Stimulated activated CD8-positive, alpha-beta memory T cell treated with anti-CD3 and anti-CD28 coated beads, Interleukin-4, amount 100 ng/mL, for 24 hours (primary cell): ENCODE results near the gene EP300.
"Not testable (repeated sequence)": the region's sequence is repeated elsewhere in the genome, so short reads cannot be mapped to it uniquely, and the experiment has no call there.

Experiments
- DNase-seq: peaks from one replicate; pipeline ENCODE4 v3.0.0-alpha.2; 2020; ENCODE audit warnings: low read depth

The EP300 gene

DNA sequence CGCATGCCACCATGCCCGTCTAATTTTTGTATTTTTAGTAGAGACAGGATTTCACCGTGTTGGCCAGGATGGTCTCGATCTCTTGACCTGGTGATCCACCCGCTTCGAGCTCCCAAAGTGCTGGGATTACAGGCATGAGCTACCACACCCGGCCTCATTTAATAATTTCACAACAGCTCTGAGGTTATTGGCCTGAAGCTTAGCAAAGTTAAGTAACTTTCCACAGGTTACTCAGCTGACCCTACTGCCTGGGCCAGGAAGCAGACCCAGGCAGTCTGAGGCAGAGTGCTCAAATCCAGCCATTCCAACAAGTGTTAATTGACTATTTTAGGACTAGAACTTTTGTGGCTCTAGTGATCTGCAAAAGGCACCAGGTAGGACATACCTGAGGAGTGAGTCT is 60.5 kb downstream of the EP300 start:
- no peak for DNase-seq

DNA sequence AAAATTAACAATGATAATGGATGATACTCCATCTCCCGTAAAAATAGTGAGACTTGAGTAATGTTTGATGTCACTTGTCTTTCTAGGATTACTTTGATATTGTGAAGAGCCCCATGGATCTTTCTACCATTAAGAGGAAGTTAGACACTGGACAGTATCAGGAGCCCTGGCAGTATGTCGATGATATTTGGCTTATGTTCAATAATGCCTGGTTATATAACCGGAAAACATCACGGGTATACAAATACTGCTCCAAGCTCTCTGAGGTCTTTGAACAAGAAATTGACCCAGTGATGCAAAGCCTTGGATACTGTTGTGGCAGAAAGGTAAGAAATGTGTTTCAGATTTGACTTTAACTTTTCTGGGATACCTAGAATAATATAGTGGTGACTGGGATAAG is 64.7 kb downstream of the EP300 start:
- no peak for DNase-seq

GRCh38 chr22:41169157-41169556 is 76.8 kb downstream of the EP300 start:
- no peak for DNase-seq

GRCh38 chr22:41171996-41172395 is 79.6 kb downstream of the EP300 start:
- no peak for DNase-seq

DNA sequence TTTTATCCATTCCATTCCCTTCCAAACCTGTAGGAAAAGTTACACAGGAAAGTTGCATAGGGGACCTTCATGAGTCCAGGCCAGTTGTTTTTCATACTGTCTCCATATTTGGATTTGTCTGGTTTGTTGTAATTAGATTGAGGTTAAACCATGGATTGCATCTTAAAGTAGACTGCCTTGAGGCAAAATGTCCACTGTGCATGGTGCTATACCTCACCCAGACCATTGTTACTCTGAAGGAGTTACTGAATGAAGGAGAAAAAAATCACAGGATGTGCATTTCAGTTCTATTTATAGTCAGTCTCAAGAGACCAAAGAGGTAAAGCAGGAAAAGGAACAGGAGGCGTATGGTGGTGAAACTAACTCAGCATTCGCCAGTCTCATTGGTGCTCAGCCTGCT is 83.2 kb downstream of the EP300 start:
- DNase-seq: no peak

GRCh38 chr22:41177040-41177621 is 84.7 kb downstream of the EP300 start:
- DNase-seq: no peak

- DNase-seq: no peak
Measured at GRCh38 chr22:41177622-41178424, 85.4 kb downstream of the EP300 start.

DNA sequence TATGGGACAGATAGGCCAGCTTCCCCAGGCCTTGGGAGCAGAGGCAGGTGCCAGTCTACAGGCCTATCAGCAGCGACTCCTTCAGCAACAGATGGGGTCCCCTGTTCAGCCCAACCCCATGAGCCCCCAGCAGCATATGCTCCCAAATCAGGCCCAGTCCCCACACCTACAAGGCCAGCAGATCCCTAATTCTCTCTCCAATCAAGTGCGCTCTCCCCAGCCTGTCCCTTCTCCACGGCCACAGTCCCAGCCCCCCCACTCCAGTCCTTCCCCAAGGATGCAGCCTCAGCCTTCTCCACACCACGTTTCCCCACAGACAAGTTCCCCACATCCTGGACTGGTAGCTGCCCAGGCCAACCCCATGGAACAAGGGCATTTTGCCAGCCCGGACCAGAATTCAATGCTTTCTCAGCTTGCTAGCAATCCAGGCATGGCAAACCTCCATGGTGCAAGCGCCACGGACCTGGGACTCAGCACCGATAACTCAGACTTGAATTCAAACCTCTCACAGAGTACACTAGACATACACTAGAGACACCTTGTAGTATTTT is 86.1 kb downstream of the EP300 start:
- DNase-seq: no peak

DNA sequence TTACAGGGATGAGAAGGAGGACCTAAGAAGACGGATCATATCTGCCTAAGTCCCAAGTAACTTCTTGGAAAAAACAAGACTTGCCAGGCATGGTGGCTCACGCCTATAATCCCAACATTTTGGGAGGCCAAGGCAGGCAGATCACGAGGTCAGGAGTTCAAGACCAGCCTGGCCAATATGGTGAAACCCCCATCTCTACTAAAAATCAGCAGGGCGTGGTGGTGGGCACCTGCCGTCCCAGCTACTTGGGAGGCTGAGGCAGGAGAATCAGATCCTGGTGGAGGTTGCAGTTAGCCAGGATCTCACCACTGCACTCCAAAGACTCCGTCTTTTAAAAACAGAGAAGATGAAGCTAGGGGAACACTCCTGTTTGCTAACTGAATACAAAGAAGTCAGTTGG is 88.0 kb downstream of the EP300 start:
- not testable (repeated sequence) for DNase-seq

- DNase-seq: no peak
Measured at GRCh38 chr22:41180926-41181325, 88.5 kb downstream of the EP300 start.

DNA sequence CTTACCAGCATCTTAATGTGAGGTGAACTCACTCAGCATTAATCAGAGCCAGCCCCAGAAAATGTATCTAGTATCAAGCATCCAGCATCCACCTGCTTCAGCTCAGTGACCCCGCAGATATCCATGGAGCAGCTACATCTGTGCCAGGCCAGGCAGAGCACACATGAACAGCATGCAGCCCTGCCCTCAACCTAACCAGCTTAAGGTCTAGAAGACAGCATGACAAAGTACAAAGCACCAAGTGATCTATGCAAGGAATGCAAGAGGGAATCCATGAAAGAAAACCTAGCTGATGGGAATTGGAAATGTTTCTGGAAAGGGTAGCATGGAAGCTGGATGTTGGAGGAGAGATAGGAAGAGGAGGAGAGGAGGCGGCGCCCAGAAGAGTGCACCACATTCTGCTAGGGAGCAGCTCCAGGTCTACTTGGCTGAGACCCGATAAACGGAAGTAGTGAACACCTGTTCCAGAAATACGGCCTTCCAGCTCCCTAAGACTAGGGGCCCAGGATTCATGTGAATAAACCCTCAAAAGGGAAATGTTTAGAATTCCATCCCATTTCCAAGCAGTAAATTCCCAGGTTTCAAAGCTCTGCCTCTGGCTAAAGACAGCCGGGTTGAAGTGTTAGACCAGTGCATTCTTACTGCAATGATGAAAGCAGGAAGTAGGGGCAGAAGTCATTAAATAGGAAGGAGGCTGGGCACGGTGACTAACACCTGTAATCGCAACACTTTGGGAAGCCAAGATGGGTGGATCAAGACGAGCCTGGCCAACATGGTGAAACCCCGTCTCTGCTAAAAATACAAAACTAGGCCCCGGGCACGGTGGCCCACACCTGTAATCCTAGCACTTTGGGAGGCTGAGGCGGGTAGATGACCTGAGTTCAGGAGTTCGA is 89.2 kb downstream of the EP300 start:
- DNase-seq: no peak

DNA sequence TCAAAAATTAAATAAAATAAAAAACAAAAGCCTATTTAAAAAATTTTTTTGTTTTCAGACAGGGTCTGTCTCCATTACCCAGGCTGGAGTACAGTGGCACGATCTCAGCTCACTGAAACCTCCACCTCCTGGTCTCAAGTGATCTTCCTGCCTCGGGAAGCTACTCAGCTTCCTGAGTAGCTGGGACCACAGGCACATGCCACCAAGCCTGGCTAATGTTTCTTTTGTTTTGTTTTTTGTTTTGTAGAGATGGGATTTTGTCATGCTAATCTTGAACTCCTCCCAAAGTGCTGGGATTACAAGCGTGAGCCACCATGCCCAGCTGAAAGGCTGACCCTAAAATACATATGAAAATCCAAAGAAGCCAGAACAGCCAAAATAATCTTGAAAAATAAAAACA is 92.3 kb downstream of the EP300 start:
- no peak for DNase-seq

DNA sequence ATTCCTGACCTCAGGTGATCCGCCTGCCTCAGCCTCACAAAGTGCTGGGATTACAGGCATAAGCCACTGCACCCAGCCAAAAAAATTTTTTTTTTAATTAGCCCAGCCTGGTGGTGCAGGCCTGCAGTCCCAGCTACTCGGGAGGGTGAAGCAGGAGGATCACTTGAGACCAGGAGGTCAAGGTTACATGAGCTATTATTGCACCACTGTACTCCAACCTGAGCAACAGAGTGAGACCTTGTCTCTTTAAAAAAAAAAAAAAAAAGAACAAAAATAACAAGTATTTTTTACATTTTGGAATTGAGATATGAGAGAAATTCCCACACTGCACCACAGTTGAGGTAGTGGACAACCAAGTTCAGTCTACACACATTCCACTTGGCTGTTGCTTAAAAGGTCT is 99.1 kb downstream of the EP300 start:
- no peak for DNase-seq

GRCh38 chr22:41193829-41194228 is 101.4 kb downstream of the EP300 start:
- DNase-seq: no peak

DNA sequence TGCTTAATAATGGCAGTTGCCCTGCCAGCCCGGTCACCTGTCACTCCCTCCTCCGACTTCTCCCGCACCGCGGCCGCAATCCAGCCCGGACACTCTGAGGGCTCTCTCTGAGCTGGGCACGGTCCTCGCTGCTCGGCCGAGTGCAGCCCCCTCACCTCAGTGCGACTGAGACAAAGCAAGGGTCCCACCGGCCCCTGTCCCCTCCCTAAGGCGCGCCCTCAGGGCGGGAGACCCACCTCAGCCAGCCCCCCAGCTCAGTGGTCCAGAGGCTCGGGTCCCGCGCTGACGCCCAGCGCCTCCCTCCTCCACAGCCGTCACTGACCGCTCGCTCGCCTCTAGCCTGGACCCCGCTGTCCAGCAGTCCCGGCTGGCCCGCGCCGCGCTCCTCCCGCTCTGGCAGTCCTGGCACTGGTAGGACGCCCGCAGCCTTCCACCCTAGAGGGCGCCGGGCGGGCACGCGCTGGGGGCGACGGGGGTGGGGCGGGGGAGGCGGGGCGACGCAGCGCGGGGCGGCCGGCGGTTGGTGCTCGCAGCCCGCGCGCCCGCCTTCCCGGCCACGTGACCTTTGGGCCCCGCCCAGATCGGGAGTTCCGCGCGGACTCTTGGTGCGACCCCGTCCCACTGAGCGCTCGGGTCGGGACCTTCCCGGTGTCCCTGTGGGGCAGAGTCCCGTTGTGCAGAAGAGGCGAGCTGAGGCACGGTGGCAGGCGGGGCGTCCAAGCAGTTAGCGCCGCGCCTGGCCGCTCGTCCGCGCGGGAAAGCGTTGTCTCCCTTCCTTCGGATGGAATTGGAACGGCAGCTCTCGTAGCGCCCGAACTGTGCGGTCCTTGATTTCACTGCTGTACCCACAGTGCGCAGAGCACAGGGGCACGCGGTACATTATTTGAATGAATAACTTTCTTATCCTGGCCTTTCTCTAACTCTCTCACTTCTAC is 104.9 kb downstream of the EP300 start:
- DNase-seq: peak; percentile 80

- peak; percentile 41 for DNase-seq
Measured at GRCh38 chr22:41198027-41198580, 105.7 kb downstream of the EP300 start.

DNA sequence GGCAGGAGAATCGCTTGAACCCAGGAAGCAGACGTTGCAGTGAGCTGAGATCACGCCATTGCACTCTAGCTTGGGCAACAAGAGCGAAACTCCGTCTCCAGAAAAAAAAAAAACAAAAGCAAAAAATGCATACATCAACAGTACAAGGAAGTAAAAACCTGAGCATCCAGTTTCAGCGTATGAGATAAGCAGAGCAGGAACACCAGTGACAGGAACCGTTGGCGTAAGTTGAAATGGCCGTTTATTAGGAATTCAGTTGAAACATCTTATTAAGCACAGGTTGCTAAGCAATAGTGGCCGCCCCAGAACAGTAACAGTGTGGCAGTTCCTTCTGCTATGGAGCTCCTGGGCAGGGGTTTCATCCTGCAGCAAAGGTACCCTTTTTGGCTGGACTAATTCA is 108.7 kb downstream of the EP300 start:
- DNase-seq: no peak

DNA sequence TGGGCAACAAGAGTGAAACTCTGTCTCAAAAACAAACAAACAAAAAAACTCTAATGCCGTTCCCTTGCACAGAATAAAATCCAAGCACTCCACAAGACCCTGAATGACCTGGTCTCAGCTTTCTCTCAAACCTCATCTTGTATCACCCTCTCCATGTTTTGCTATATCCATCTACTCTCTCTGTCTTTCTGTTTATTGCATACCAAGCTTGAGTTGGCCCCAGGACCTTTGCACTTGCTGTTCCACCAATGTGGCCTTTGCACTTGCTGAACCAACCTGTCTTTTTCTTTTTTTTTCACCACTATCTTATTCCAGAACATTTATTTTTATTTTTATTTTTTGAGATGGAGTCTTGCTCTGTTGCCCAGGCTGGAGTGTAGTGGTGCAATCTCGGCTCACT is 110.7 kb downstream of the EP300 start:
- no peak for DNase-seq

GRCh38 chr22:41204066-41204465 is 111.7 kb downstream of the EP300 start:
- DNase-seq: no peak

DNA sequence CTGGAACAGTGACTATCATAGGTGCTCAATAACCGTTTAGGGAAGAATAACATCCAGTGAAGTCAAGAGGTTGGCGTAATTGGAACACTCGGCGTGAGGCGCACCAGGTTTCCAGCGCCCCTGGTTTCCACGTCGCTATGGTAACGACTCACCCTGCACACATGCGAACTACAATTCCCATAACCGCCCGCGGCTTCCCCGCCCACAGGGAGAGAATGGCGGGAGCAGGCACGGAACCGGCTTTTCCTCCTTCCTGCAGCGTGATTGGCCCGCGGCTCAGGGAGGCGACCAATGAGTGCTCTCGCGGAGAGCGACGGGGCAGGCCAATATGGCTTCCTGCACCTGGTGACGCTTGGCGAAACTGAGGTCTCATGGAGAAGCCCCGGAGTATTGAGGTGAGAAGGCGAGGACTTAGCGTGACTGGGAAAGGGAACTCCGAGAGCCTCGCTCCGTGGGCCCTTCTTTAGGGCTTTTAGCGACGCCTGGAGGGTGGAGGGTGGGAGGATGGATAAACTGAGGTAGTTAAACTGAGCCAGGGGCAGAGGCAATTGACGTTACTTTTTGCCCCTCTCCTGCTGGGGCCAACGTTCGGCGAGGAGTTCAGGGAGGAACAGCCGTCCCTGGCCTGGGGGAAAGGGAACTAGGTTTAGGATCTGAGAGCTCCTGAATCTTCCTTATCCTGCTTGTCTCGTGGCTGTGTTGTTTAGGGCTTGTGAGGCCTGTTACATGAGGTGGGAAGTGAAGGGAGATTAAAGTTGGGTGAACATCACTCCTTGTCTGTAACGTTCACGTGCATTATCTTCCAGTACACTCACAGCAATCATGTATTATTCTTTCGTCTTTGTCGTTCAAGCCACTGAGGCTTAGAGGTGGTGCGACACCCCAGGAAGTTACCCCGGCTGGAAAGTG is 112.9 kb downstream of the EP300 start, which contains the start of gene L3MBTL2:
Gene L3MBTL2 (plus strand): TSS at position 321 of the 909 bp plus-strand sequence. CDS start 51 bp downstream, at position 372.
- peak; percentile 99 for DNase-seq
